GM12878 (cell line): ENCODE data around the gene C1QL4. TPM values are rescaled to one million over a fixed set of nuclear protein-coding genes. Genes with fewer than 3 reads are reported as not detected.
"Not testable (repeated sequence)": the region's sequence is repeated elsewhere in the genome, so short reads cannot be mapped to it uniquely, and the experiment has no call there.

Source experiments
- ATAC-seq: fragments of 200-7000 bp; cut with Tn5 transposase; 3 replicates; pipeline ENCODE4 v1.9.1; 2020; ENCODE audit warnings: mild to moderate bottlenecking, moderate library complexity
- BruUV-seq: library from RNA; stranded (reverse); fragments of 400-500 nt; replicated peaks from 2 replicates; lab custom pipeline; 2021; lab: Mats Ljungman, UMichigan
- CTCF ChIA-PET: fragments of 300-600 bp; sonication (Branson Sonifier 250); formaldehyde crosslinking; extraction: SDS; loops from one replicate; lab custom pipeline; 2021; ENCODE audit warnings: inconsistent platforms; lab: Yijun Ruan, JAX
- POLR2A ChIA-PET: fragments of 350-600 bp; formaldehyde crosslinking; extraction: SDS; loops from one replicate; lab custom pipeline; 2021; ENCODE audit warnings: inconsistent platforms; lab: Charles Lee
- RAD21 ChIA-PET: fragments of 300-600 bp; sonication (Branson Sonifier 250); formaldehyde crosslinking; loops from one replicate; lab custom pipeline; 2023; ENCODE audit warnings: antibody characterized with exemption; ENCODE audit not compliant: unreplicated experiment; lab: Charles Lee
- SMC1A ChIA-PET: fragments of 300-600 bp; sonication (Branson Sonifier 250); formaldehyde crosslinking; loops from one replicate; lab custom pipeline; 2023; ENCODE audit not compliant: unreplicated experiment, uncharacterized antibody; lab: Charles Lee
- DNase-seq: peaks from one replicate; pipeline ENCODE4 v3.0.0-alpha.2; 2011; ENCODE audit warnings: low read depth, low spot score
- FAIRE-seq: peaks from 3 replicates; lab custom pipeline; 2011; peaks lifted over from hg19 to GRCh38; lab: Jason Lieb, UNC
- H2AFZ ChIP-seq: 2 replicates; pipeline ENCODE4 v1.6.0; 2011; ENCODE audit warnings: low read depth, low read length, control low read depth; ENCODE audit not compliant: control insufficient read depth
- H3K27ac ChIP-seq: 2 replicates; pipeline ENCODE4 v1.5.1; 2011; ENCODE audit warnings: control low read depth; ENCODE audit not compliant: control insufficient read depth, insufficient read depth
- H3K27me3 ChIP-seq, 2 experiments: replicated peaks in 1 of 2; 2 replicates each; pipeline versions ENCODE4 v1.6.0 to v1.6.1; 2011; ENCODE audit warnings: low read length in 1 of 2; ENCODE audit not compliant: control insufficient read depth in 2 of 2, insufficient read depth in 2 of 2
- H3K36me3 ChIP-seq, 2 experiments: 2 replicates each; pipeline ENCODE4 v1.5.1; 2011; ENCODE audit warnings: low read length in 1 of 2; ENCODE audit not compliant: control insufficient read depth in 2 of 2, insufficient read depth in 2 of 2
- H3K4me1 ChIP-seq: 2 replicates; pipeline ENCODE4 v1.6.1; 2011; ENCODE audit warnings: mild to moderate bottlenecking, low read length, moderate library complexity, mixed read lengths; ENCODE audit not compliant: control insufficient read depth, insufficient read depth
- H3K4me2 ChIP-seq: 2 replicates; pipeline ENCODE4 v1.6.0; 2011; ENCODE audit warnings: control low read depth; ENCODE audit not compliant: control insufficient read depth, insufficient read depth
- H3K4me3 ChIP-seq: fragments of 200-600 bp; sonication (generic); 2 replicates; pipeline ENCODE4 v1.5.1; 2016
- H3K79me2 ChIP-seq: 2 replicates; pipeline ENCODE4 v1.6.0; 2011; ENCODE audit warnings: low read length; ENCODE audit not compliant: control insufficient read depth, insufficient read depth
- H3K9ac ChIP-seq: 2 replicates; pipeline ENCODE4 v1.8.0; 2011; ENCODE audit warnings: low read length, control low read depth, mixed read lengths; ENCODE audit not compliant: control insufficient read depth, insufficient read depth
- H3K9me3 ChIP-seq: replicated peaks from 3 replicates; pipeline ENCODE4 v1.5.1; 2011; ENCODE audit warnings: mild to moderate bottlenecking, low read length; ENCODE audit not compliant: control insufficient read depth, insufficient read depth
- H4K20me1 ChIP-seq: 2 replicates; pipeline ENCODE4 v1.6.0; 2011; ENCODE audit not compliant: control insufficient read depth, insufficient read depth
- MTA3 ChIP-seq: IDR thresholded peaks from 2 replicates; pipeline ENCODE4 v1.6.1; 2012; ENCODE audit warnings: low read length, inconsistent platforms, borderline replicate concordance
- MYB ChIP-seq: fragments of 150-350 bp; IDR thresholded peaks from 2 replicates; pipeline ENCODE4 v1.6.1; 2014; ENCODE audit warnings: mild to moderate bottlenecking, low read depth, low read length, borderline replicate concordance
- NFIC ChIP-seq: IDR thresholded peaks from 2 replicates; pipeline ENCODE4 v1.6.1; 2012; ENCODE audit warnings: low read depth, mild to moderate bottlenecking, inconsistent platforms, low read length, moderate library complexity
- POLR2A ChIP-seq: IDR thresholded peaks from 2 replicates; pipeline ENCODE4 v1.6.1; 2011; ENCODE audit warnings: low read depth, mild to moderate bottlenecking, low read length
- RFX5 ChIP-seq: IDR thresholded peaks from 2 replicates; pipeline ENCODE4 v1.6.1; 2011; ENCODE audit warnings: low read depth, low read length, improper control_type of control experiment
- SMAD1 ChIP-seq: fragments of 450-650 bp; IDR thresholded peaks from 2 replicates; pipeline ENCODE4 v1.6.1; 2018; ENCODE audit warnings: mild to moderate bottlenecking, low read depth; ENCODE audit not compliant: partially characterized antibody
- SREBF2 ChIP-seq: IDR thresholded peaks from 2 replicates; pipeline ENCODE4 v1.6.1; 2012; ENCODE audit warnings: mild to moderate bottlenecking, low read length
- TCF12 ChIP-seq: IDR thresholded peaks from 2 replicates; pipeline ENCODE4 v1.6.1; 2011; ENCODE audit warnings: low read depth, mild to moderate bottlenecking, low read length
- ZNF207 ChIP-seq: fragments of 450-650 bp; IDR thresholded peaks from 2 replicates; pipeline ENCODE4 v1.6.1; 2014; ENCODE audit warnings: antibody characterized with exemption, mild to moderate bottlenecking, borderline replicate concordance
- ZNF217 ChIP-seq: fragments of 450-650 bp; IDR thresholded peaks from 2 replicates; pipeline ENCODE4 v1.6.1; 2017; ENCODE audit warnings: antibody characterized with exemption, mild to moderate bottlenecking
- ZNF687 ChIP-seq: fragments of 450-650 bp; IDR thresholded peaks from 2 replicates; pipeline ENCODE4 v1.6.1; 2017; ENCODE audit warnings: mild to moderate bottlenecking, moderate library complexity
- WGBS: methylation state at CpG from one replicate; pipeline ENCODE4 v1.1.6; 2016; ENCODE audit warnings: low lambda C conversion rate; ENCODE audit not compliant: insufficient replicate concordance, insufficient coverage; ENCODE audit errors: missing lambda C conversion rate; 5-methylcytosine and 5-hydroxymethylcytosine counted together
- in situ Hi-C: fragments of 300-500 bp; cut with MboI; formaldehyde crosslinking; loops from 9 replicates; pipeline ENCODE4 v1.14.3; 2018; ENCODE audit warnings: mixed read lengths
- intact Hi-C: fragments of 100-400 bp; cut with micrococcal nuclease; formaldehyde crosslinking; loops from one replicate; pipeline ENCODE4 v1.14.2; 2022; ENCODE audit not compliant: unreplicated experiment
- polyA plus RNA-seq, 11 experiments: library from polyadenylated mRNA; depleted of rRNA in 4 of 11; unstranded in 6 of 11; stranded (reverse) in 5 of 11; fragments of >200 nt; fragmentation: Nextera tagmentation in 4 of 11; fragmentation: Illumina TruSeq in 1 of 11; extraction: Ambion mirVana in 4 of 11; extraction: Trizol in 1 of 11; gene quantifications; 1 replicate in 1 of 11; 2 replicates in 10 of 11; pipeline versions ENCODE4 v1.2.1 to v1.2.3, GENCODE V29; 2011 to 2016; ENCODE audit warnings: inconsistent platforms in 2 of 11, missing spikeins in 2 of 11, low read depth in 1 of 11
- total RNA-seq, 4 experiments: library from RNA; depleted of rRNA in 3 of 4; stranded (reverse); fragments of >200 nt in 3 of 4; fragmentation: Illumina TruSeq in 1 of 4; extraction: Trizol in 1 of 4; gene quantifications; 2 replicates each; pipeline versions ENCODE4 v1.2.1 to v1.2.3, GENCODE V29; 2013 to 2021
- TF ChIP-seq, protein P1 (sequence below): IDR thresholded peaks from 2 replicates; pipeline ENCODE4 v1.6.1; 2011; ENCODE audit warnings: borderline replicate concordance, low read depth, mild to moderate bottlenecking, moderate library complexity, mixed read lengths, low read length; ENCODE audit not compliant: insufficient read depth; ENCODE audit errors: extremely low read length

C1QL4 gene
- total and polyA plus RNA-seq, 10 of the 15 experiments (the other 5 are each of a cell fraction or from before 2014, with no cell fraction given), result 0.05 TPM; not detected in 9

- FAIRE-seq, H2AFZ ChIP-seq, H3K79me2 ChIP-seq, BruUV-seq, H3K9ac ChIP-seq, intact Hi-C loops, ATAC-seq, H4K20me1 ChIP-seq, in situ Hi-C loops, H3K4me3 ChIP-seq, H3K9me3 ChIP-seq, RAD21 ChIA-PET, H3K4me1 ChIP-seq, H3K4me2 ChIP-seq, H3K27ac ChIP-seq, DNase-seq: not testable (repeated sequence)
- peaks cover 8 to 12% of the 10 kb centered on the region in 2 experiments for H3K27me3 ChIP-seq
- ChIA-PET CTCF (interaction anchor here (3.1 to 4.7 kb wide), 4 partner anchors 9 to 45 kb away, joined by 25 to 72 read pairs (median 65); partner anchors contain the start of gene DNAJC22), SMC1A (interaction anchor here (1.2 to 2.8 kb wide), 2 partner anchors 8 to 10 kb away, joined by 3 to 22 read pairs; no protein-coding TSS in a partner anchor), POLR2A (interaction anchor here (0.7 kb wide), 1 partner anchor 56 kb away, joined by 6 read pairs; no protein-coding TSS in a partner anchor)
- 61% methylated on average over 21 of the region's 21 CpGs for WGBS
- peaks cover 5 to 12% of the 10 kb centered on the region in 2 experiments; a peak in 3 of 4 replicates for H3K36me3 ChIP-seq
These were observed 3.2 kb downstream of the C1QL4 start for GRCh38 chr12:49333778-49334177.

DNA sequence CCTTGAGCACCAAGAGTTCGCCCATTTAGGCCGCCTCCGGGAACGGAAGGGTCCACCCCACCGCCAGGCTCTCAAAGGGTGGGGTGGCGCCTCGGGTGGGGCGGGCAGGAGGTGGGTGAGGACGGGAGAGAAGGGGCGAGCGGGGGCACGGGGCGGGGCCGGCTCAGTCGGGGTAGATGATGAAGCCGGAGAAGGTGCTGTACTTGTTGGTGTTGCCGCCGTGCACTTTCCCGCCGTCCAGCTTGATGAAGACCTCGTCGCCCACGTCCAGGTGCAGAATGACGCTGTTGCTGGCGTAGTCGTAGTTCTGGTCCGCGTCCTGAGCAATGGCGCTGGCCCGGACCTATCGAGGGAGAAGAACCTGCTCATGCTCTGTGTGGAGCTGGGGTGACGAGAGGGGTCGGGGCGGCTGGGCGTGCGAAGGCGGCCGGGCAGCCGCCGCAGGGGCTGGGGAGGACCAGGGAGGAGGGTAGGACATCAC lies 4.1 kb downstream of the C1QL4 start:
- ATAC-seq (no peak), DNase-seq (no peak), FAIRE-seq (no peak)
- Histone ChIP-seq H4K20me1 (no peaks in the 10 kb centered on the region), H3K4me3 (no peak overlapping the region), H3K9me3 (no peaks in the 10 kb centered on the region; the same call in 2 of the 3 replicates), H3K27ac (no peak overlapping the region), H3K36me3 (peaks cover 5 to 12% of the 10 kb centered on the region in 2 experiments; a peak in 3 of 4 replicates), H3K4me2 (no peak overlapping the region), H3K79me2 (no peaks in the 10 kb centered on the region), H3K9ac (no peak overlapping the region), H3K27me3 (peaks cover 7 to 12% of the 10 kb centered on the region in 2 experiments), H2AFZ (no peak overlapping the region), H3K4me1 (no peaks in the 10 kb centered on the region)
- SMC1A ChIA-PET, result interaction anchor here (1.2 to 2.8 kb wide), 3 partner anchors 9 to 14 kb away, joined by 3 to 22 read pairs (median 12); partner anchors contain the start of gene DNAJC22
- 46% methylated on average over 29 of the region's 40 CpGs for WGBS
- CTCF ChIA-PET, result interaction anchor here (2.4 to 4.3 kb wide), 5 partner anchors 9 to 25 kb away, joined by 14 to 72 read pairs (median 60); partner anchors contain the start of genes DNAJC22 and TROAP
- no TSS peak for BruUV-seq
- intact Hi-C loops (no loop called here), in situ Hi-C loops (no loop called here)
- POLR2A ChIA-PET, result interaction anchor here (0.8 to 1.9 kb wide), 2 partner anchors 9 to 38 kb away, joined by 3 to 9 read pairs; partner anchors contain the start of gene PRPH
- RAD21 ChIA-PET, result interaction anchor here (1.9 to 2.3 kb wide), 2 partner anchors 9 to 25 kb away, joined by 24 to 33 read pairs; no protein-coding TSS in a partner anchor
- no peak for TF ChIP-seq TCF12
- TF ChIP-seq SREBF2, result no peak
- TF ChIP-seq MTA3, result no peak
- TF ChIP-seq ZNF217, result no peak
- no peak for TF ChIP-seq ZNF207
- no peak for TF ChIP-seq SMAD1
- TF ChIP-seq RFX5, result no peak
- no peak for TF ChIP-seq NFIC
- TF ChIP-seq, protein P1, sequence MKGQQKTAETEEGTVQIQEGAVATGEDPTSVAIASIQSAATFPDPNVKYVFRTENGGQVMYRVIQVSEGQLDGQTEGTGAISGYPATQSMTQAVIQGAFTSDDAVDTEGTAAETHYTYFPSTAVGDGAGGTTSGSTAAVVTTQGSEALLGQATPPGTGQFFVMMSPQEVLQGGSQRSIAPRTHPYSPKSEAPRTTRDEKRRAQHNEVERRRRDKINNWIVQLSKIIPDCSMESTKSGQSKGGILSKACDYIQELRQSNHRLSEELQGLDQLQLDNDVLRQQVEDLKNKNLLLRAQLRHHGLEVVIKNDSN, result no peak
- no peak for TF ChIP-seq ZNF687
- TF ChIP-seq MYB, result no peak
- TF ChIP-seq POLR2A, result no peak; the same call in 1 of the 2 replicates
